DOHH2 (cell line): Measurements from ENCODE around the gene MAN1C1.

Experiments
- H3F3A ChIP-seq: fragments of 200-600 bp; sonication (generic), shearing (Covaris generic); 2 replicates; pipeline ENCODE4 v1.6.0; 2016; ENCODE audit warnings: antibody characterized with exemption, mild to moderate bottlenecking; ENCODE audit not compliant: control insufficient read depth, insufficient read depth
- H3K27ac ChIP-seq: fragments of 200-600 bp; sonication (generic); 2 replicates; pipeline ENCODE4 v1.5.1; 2014; ENCODE audit warnings: low read depth, mild to moderate bottlenecking, low read length, moderate library complexity
- H3K27me3 ChIP-seq: fragments of 200-600 bp; sonication (generic); 2 replicates; pipeline ENCODE4 v1.6.1; 2014; ENCODE audit warnings: mild to moderate bottlenecking, low read length, mixed read lengths; ENCODE audit not compliant: control insufficient read depth
- H3K36me3 ChIP-seq: fragments of 200-600 bp; sonication (generic); 2 replicates; pipeline ENCODE4 v1.6.1; 2014; ENCODE audit warnings: mild to moderate bottlenecking, low read length, moderate library complexity, mixed read lengths; ENCODE audit not compliant: control insufficient read depth
- H3K4me1 ChIP-seq: fragments of 200-600 bp; sonication (generic); 2 replicates; pipeline ENCODE4 v1.6.1; 2014; ENCODE audit warnings: mild to moderate bottlenecking, low read length, mixed read lengths; ENCODE audit not compliant: control insufficient read depth
- H3K4me2 ChIP-seq: fragments of 200-600 bp; sonication (generic); 2 replicates; pipeline ENCODE4 v1.6.0; 2014; ENCODE audit warnings: mild to moderate bottlenecking, low read length, moderate library complexity
- H3K4me3 ChIP-seq: fragments of 200-600 bp; sonication (generic); 2 replicates; pipeline ENCODE4 v1.5.1; 2014; ENCODE audit warnings: mild to moderate bottlenecking, low read length, mixed read lengths
- H3K79me2 ChIP-seq: fragments of 200-600 bp; sonication (generic); 2 replicates; pipeline ENCODE4 v1.6.1; 2014; ENCODE audit warnings: mild to moderate bottlenecking, low read length, mixed read lengths; ENCODE audit not compliant: control insufficient read depth
- H3K9me2 ChIP-seq: fragments of 200-600 bp; sonication (generic); replicated peaks from 2 replicates; pipeline ENCODE4 v1.6.1; 2014; ENCODE audit warnings: mild to moderate bottlenecking, low read length, mixed read lengths; ENCODE audit not compliant: control insufficient read depth
- H3K9me3 ChIP-seq: fragments of 200-600 bp; sonication (generic); 2 replicates; pipeline ENCODE4 v1.6.1; 2014; ENCODE audit warnings: antibody characterized with exemption, low read length, mixed read lengths; ENCODE audit not compliant: control insufficient read depth, insufficient read depth
- H4K20me1 ChIP-seq: fragments of 200-600 bp; sonication (generic); 2 replicates; pipeline ENCODE4 v1.6.0; 2014; ENCODE audit warnings: low read depth, mild to moderate bottlenecking, antibody characterized with exemption, low read length, moderate library complexity; ENCODE audit not compliant: control insufficient read depth, insufficient read depth
- CTCF ChIP-seq: fragments of 200-600 bp; sonication (generic); IDR thresholded peaks from one replicate; pipeline ENCODE4 v1.5.1; 2014; ENCODE audit warnings: antibody characterized with exemption, mild to moderate bottlenecking, low read depth, low read length; ENCODE audit not compliant: poor library complexity, severe bottlenecking
- EZH2phosphoT487 ChIP-seq: fragments of 200-600 bp; sonication (generic); IDR thresholded peaks from 2 replicates; pipeline ENCODE4 v1.6.1; 2017; ENCODE audit warnings: borderline replicate concordance, mild to moderate bottlenecking, antibody characterized with exemption, low read length, moderate library complexity, mixed read lengths

MAN1C1 gene

GRCh38 chr1:25576459-25577133, 40.0 kb upstream of the MAN1C1 start:
- no peak overlapping the region for H3K27ac ChIP-seq
- H3K4me2 ChIP-seq: no peak overlapping the region
- no peak for TF ChIP-seq EZH2phosphoT487
- TF ChIP-seq CTCF: no peak

GRCh38 chr1:25577134-25577920, 39.3 kb upstream of the MAN1C1 start:
- no peaks in the 10 kb centered on the region for H3K27me3 ChIP-seq
- H3K4me2 ChIP-seq: no peak overlapping the region
- H3K36me3 ChIP-seq: no peaks in the 10 kb centered on the region
- no peaks in the 10 kb centered on the region for H3K9me2 ChIP-seq
- H3K4me3 ChIP-seq: no peak overlapping the region
- no peak overlapping the region for H3K27ac ChIP-seq
- no peaks in the 10 kb centered on the region for H3F3A ChIP-seq
- TF ChIP-seq CTCF (no peak), EZH2phosphoT487 (no peak)
- peaks cover 9% of the 10 kb centered on the region for H3K4me1 ChIP-seq
- no peaks in the 10 kb centered on the region for H4K20me1 ChIP-seq
- H3K79me2 ChIP-seq: no peaks in the 10 kb centered on the region
- no peaks in the 10 kb centered on the region for H3K9me3 ChIP-seq

More at GRCh38 chr1:25576459-25577133, 40.0 kb upstream of the MAN1C1 start:
- Histone ChIP-seq H3F3A (no peaks in the 10 kb centered on the region), H3K9me2 (no peaks in the 10 kb centered on the region), H3K4me3 (no peak overlapping the region), H4K20me1 (no peaks in the 10 kb centered on the region), H3K9me3 (no peaks in the 10 kb centered on the region), H3K27me3 (no peaks in the 10 kb centered on the region), H3K36me3 (no peaks in the 10 kb centered on the region), H3K79me2 (no peaks in the 10 kb centered on the region), H3K4me1 (peaks cover 9% of the 10 kb centered on the region)

GRCh38 chr1:25579292-25580252, 37.0 kb upstream of the MAN1C1 start:
- Histone ChIP-seq H3F3A (peaks cover 10% of the 10 kb centered on the region), H3K4me1 (peaks cover 19% of the 10 kb centered on the region), H3K9me3 (no peaks in the 10 kb centered on the region), H3K79me2 (no peaks in the 10 kb centered on the region), H3K27me3 (no peaks in the 10 kb centered on the region), H3K36me3 (no peaks in the 10 kb centered on the region), H3K4me2 (no peak overlapping the region), H4K20me1 (no peaks in the 10 kb centered on the region), H3K27ac (no peak overlapping the region), H3K9me2 (no peaks in the 10 kb centered on the region), H3K4me3 (no peak overlapping the region)
- TF ChIP-seq EZH2phosphoT487: no peak
- TF ChIP-seq CTCF: no peak
